GM12872 (cell line): ENCODE measurements around the gene SNTG2.

Experiments
- CTCF ChIP-seq: IDR thresholded peaks from 3 replicates; pipeline ENCODE4 v1.5.1; 2011; ENCODE audit warnings: low read depth, mild to moderate bottlenecking, low read length, moderate library complexity; ENCODE audit not compliant: insufficient read depth

SNTG2 gene

GRCh38 chr2:1398191-1398590, 447.5 kb downstream of the SNTG2 start:
- no peak for TF ChIP-seq CTCF

- TF ChIP-seq CTCF, result no peak
These were observed 450.5 kb downstream of the SNTG2 start for GRCh38 chr2:1400943-1401735.

- no peak for TF ChIP-seq CTCF
These were observed 451.4 kb downstream of the SNTG2 start for GRCh38 chr2:1402064-1402463.

GRCh38 chr2:1403565-1403964, 452.9 kb downstream of the SNTG2 start:
- no peak for TF ChIP-seq CTCF

GRCh38 chr2:1405124-1405523, 454.5 kb downstream of the SNTG2 start:
- TF ChIP-seq CTCF, result no peak

GRCh38 chr2:1405967-1406366, 455.3 kb downstream of the SNTG2 start:
- TF ChIP-seq CTCF, result no peak

- no peak for TF ChIP-seq CTCF
These were observed 455.8 kb downstream of the SNTG2 start for GRCh38 chr2:1406434-1406833.
